ENCODE measurements around the gene ZFYVE26.

GRCh38 chr14:67735336-67736147 lies 80.8 kb downstream of the ZFYVE26 start:
- TF ChIP-seq TAF1 (IDR thresholded peaks at IDR 0.05; ENCODE audit: low read depth, low read length) (no peak), SRF (IDR thresholded peaks at IDR 0.05; ENCODE audit: low read depth, low read length) (no peak), RXRA (IDR thresholded peaks at IDR 0.05; ENCODE audit: insufficient read depth, low read depth, low read length) (no peak), CTCF (IDR thresholded peaks at IDR 0.05; ENCODE audit: control extremely low read depth in 1 of 3, insufficient read depth in 1 of 3, low read depth in 1 of 3, low read length in 3 of 3) (no peak), CHD1 (IDR thresholded peaks at IDR 0.05; ENCODE audit: low read depth, low read length) (no peak), EP300 (IDR thresholded peaks at IDR 0.05; ENCODE audit: borderline replicate concordance in 1 of 2, low read depth in 2 of 2, low read length in 2 of 2) (no peak), NRF1 (IDR thresholded peaks at IDR 0.05; ENCODE audit: low read depth, low read length) (no peak)

Data from H1 (cell line).